ENCODE data around the gene CHD1L. TPM values are rescaled to one million over a fixed set of nuclear protein-coding genes. Genes with fewer than 3 reads are reported as not detected.

Gene CHD1L
- total and polyA plus RNA-seq, 3 donors from 2014 or later = 29.7 to 50.9 (median 43.9) TPM

- Histone ChIP-seq H3K9me3 (no peaks in the 10 kb centered on the region), H3K4me3 (no peak overlapping the region), H3K4me1 (no peaks in the 10 kb centered on the region), H3K36me3 (ENCODE audit: low read depth, missing control alignments) (no peaks in the 10 kb centered on the region), H3K27ac (no peak overlapping the region), H3K27me3 (no peaks in the 10 kb centered on the region)
- no peak for TF ChIP-seq POLR2A (IDR thresholded peaks at IDR 0.05)
- TF ChIP-seq CTCF (IDR thresholded peaks at IDR 0.05) = no peak
- WGBS, 2 donors = 78 to 90% methylated on average over 3 of the region's 3 CpGs
- intact Hi-C loops (cut with DNase I; ENCODE audit: low total_unique reads) = no loop called here
- no peak for DNase-seq
These were observed 38.4 kb upstream of the CHD1L start for GRCh38 chr1:147204080-147204479.

- Histone ChIP-seq H3K4me3 (no peak overlapping the region), H3K9me3 (no peaks in the 10 kb centered on the region), H3K4me1 (no peaks in the 10 kb centered on the region), H3K27ac (no peak overlapping the region), H3K36me3 (ENCODE audit: low read depth, missing control alignments) (no peaks in the 10 kb centered on the region), H3K27me3 (no peaks in the 10 kb centered on the region)
- TF ChIP-seq POLR2A (IDR thresholded peaks at IDR 0.05) (no peak), CTCF (IDR thresholded peaks at IDR 0.05) (no peak)
- DNase-seq = no peak
- 86 to 91% methylated on average over 1 of the region's 1 CpG for WGBS, 2 donors
- intact Hi-C loops (cut with DNase I; ENCODE audit: low total_unique reads) = no loop called here
These were observed 35.3 kb upstream of the CHD1L start for GRCh38 chr1:147207192-147207591.

GRCh38 chr1:147208619-147209018 lies 33.9 kb upstream of the CHD1L start:
- Histone ChIP-seq H3K27ac (no peak overlapping the region), H3K27me3 (no peaks in the 10 kb centered on the region), H3K9me3 (no peaks in the 10 kb centered on the region), H3K36me3 (ENCODE audit: low read depth, missing control alignments) (no peaks in the 10 kb centered on the region), H3K4me1 (no peaks in the 10 kb centered on the region), H3K4me3 (no peak overlapping the region)
- DNase-seq = no peak
- intact Hi-C loops (cut with DNase I; ENCODE audit: low total_unique reads) = no loop called here
- 79 to 83% methylated on average over 7 of the region's 7 CpGs for WGBS, 2 donors
- no peak for TF ChIP-seq POLR2A (IDR thresholded peaks at IDR 0.05)
- no peak for TF ChIP-seq CTCF (IDR thresholded peaks at IDR 0.05)

- H3K9me3 ChIP-seq = no peaks in the 10 kb centered on the region
- H3K27me3 ChIP-seq = no peaks in the 10 kb centered on the region
- DNase-seq = no peak
- no peaks in the 10 kb centered on the region for H3K36me3 ChIP-seq (ENCODE audit: low read depth, missing control alignments)
- intact Hi-C loops (cut with DNase I; ENCODE audit: low total_unique reads) = no loop called here
- H3K27ac ChIP-seq = no peak overlapping the region
- no peak for TF ChIP-seq POLR2A (IDR thresholded peaks at IDR 0.05)
- H3K4me3 ChIP-seq = no peak overlapping the region
- 93 to 94% methylated on average over 3 of the region's 3 CpGs for WGBS, 2 donors
- no peaks in the 10 kb centered on the region for H3K4me1 ChIP-seq
These were observed 32.4 kb upstream of the CHD1L start for GRCh38 chr1:147209825-147210821.

GRCh38 chr1:147210987-147211386 lies 31.5 kb upstream of the CHD1L start:
- TF ChIP-seq POLR2A (IDR thresholded peaks at IDR 0.05) (no peak), CTCF (IDR thresholded peaks at IDR 0.05) (no peak)

More at GRCh38 chr1:147210987-147211386, 31.5 kb upstream of the CHD1L start:
- no peak overlapping the region for H3K27ac ChIP-seq
- intact Hi-C loops (cut with DNase I; ENCODE audit: low total_unique reads) = no loop called here
- no peak overlapping the region for H3K4me3 ChIP-seq
- no peak for DNase-seq
- no peaks in the 10 kb centered on the region for H3K36me3 ChIP-seq (ENCODE audit: low read depth, missing control alignments)
- no peaks in the 10 kb centered on the region for H3K27me3 ChIP-seq
- no peaks in the 10 kb centered on the region for H3K4me1 ChIP-seq
- H3K9me3 ChIP-seq = no peaks in the 10 kb centered on the region
- 85 to 88% methylated on average over 2 of the region's 2 CpGs for WGBS, 2 donors
